ENCODE data around the gene PUS3. TPM values are rescaled to one million over a fixed set of nuclear protein-coding genes. Genes with fewer than 3 reads are reported as not detected.

PUS3 gene
- total RNA-seq, 1 donor from 2014 or later, result 17.6 TPM

DNA sequence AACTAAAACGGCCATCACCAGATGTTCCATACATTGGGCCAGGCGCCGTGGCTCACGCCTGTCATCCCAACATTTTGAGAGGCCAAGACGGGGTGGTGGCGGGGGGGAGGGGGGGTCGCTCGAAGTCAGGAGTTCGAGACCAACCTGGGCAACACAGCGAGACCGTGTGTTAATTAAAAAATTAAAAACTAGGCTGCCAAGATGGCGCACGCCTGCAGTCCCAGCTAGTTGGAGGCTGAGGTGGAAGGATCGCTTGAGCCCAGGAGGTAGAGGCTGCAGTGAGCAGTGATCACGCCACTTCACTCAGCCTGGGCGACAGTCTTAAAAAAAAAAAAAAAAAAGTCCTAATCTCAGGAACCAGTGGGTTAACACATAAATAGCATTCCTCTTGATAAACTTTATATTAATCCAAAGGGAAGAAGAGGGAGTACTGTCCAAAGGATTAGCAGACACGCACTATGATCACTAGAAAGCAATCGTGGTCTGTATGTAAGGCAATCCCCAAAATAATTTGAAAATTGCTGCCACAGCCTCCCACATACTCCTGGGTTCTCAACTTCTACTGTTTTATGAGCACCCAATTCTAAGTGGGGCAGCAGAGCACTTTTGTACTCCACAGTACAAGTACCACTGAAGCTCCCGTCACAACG is 604 bp downstream of the PUS3 start:
- no peak for TF ChIP-seq CTCF (IDR thresholded peaks at IDR 0.05; ENCODE audit: insufficient read depth, low read length, poor library complexity, severe bottlenecking)
- Histone ChIP-seq H3K36me3 (ENCODE audit: control insufficient read depth, insufficient read depth, low read length) (no peaks in the 10 kb centered on the region), H3K27me3 (ENCODE audit: control insufficient read depth, insufficient read depth, low read length) (peaks cover 15% of the 10 kb centered on the region)

DNA sequence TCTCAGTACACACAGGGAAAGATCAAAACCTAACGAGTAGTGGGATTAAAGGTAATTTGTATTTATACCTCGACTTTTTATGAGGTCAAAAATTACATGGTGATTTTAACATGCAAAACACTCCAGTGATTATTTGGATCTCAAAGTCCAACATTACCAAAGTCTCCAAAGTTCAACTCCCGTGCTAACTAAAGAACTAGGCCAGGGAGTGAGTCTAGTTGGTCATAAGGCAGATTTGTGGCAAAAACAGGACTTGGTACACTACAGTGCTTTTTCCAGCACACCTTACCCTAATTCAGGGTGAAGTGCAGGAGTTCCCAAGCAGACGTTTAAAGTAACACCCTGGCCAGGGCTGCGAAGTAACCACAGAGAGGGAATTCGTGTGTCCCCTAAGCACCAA is 1.1 kb downstream of the PUS3 start:
- no peak for DNase-seq (ENCODE audit: low read depth)
- Histone ChIP-seq H3K4me3 (ENCODE audit: low read depth, low read length) (no peak overlapping the region), H3K36me3 (ENCODE audit: control insufficient read depth, insufficient read depth, low read length) (no peaks in the 10 kb centered on the region), H3K27me3 (ENCODE audit: control insufficient read depth, insufficient read depth, low read length) (peaks cover 15% of the 10 kb centered on the region)
- TF ChIP-seq CTCF (IDR thresholded peaks at IDR 0.05; ENCODE audit: insufficient read depth, low read length, poor library complexity, severe bottlenecking), result no peak

More for the DNA sequence above, 604 bp downstream of the PUS3 start:
- DNase-seq (ENCODE audit: low read depth), result no peak
- peak overlapping the region; percentile 64 for H3K4me3 ChIP-seq (ENCODE audit: low read depth, low read length)

- no peak for TF ChIP-seq CTCF (IDR thresholded peaks at IDR 0.05; ENCODE audit: insufficient read depth, low read length, poor library complexity, severe bottlenecking)
- Histone ChIP-seq H3K27me3 (ENCODE audit: control insufficient read depth, insufficient read depth, low read length) (no peaks in the 10 kb centered on the region), H3K4me3 (ENCODE audit: low read depth, low read length) (no peak overlapping the region), H3K36me3 (ENCODE audit: control insufficient read depth, insufficient read depth, low read length) (no peaks in the 10 kb centered on the region)
- no peak for DNase-seq (ENCODE audit: low read depth)
These were observed 10.0 kb downstream of the PUS3 start for GRCh38 chr11:125892994-125893393.

DNA sequence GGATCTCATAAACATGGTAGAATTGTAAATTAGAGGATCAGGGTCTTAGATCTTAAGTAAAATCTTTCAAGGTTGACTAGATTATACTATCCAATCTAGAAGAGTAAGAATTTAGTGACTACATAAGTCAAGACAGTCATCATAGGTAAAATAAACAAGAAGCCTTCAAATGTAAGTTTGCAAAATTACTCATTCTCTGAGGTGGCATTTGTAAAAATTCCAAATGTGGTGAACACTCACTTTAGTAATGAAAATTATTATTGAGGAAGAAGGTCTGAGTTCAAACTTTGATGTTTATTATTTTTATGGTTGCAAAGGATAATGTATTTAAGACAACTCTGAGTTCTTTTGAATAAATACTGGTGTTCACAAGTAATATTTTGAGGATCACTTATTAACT is 10.9 kb downstream of the PUS3 start:
- no peak for TF ChIP-seq CTCF (IDR thresholded peaks at IDR 0.05; ENCODE audit: insufficient read depth, low read length, poor library complexity, severe bottlenecking)
- Histone ChIP-seq H3K36me3 (ENCODE audit: control insufficient read depth, insufficient read depth, low read length) (no peaks in the 10 kb centered on the region), H3K4me3 (ENCODE audit: low read depth, low read length) (no peak overlapping the region), H3K27me3 (ENCODE audit: control insufficient read depth, insufficient read depth, low read length) (no peaks in the 10 kb centered on the region)
- DNase-seq (ENCODE audit: low read depth), result no peak

DNA sequence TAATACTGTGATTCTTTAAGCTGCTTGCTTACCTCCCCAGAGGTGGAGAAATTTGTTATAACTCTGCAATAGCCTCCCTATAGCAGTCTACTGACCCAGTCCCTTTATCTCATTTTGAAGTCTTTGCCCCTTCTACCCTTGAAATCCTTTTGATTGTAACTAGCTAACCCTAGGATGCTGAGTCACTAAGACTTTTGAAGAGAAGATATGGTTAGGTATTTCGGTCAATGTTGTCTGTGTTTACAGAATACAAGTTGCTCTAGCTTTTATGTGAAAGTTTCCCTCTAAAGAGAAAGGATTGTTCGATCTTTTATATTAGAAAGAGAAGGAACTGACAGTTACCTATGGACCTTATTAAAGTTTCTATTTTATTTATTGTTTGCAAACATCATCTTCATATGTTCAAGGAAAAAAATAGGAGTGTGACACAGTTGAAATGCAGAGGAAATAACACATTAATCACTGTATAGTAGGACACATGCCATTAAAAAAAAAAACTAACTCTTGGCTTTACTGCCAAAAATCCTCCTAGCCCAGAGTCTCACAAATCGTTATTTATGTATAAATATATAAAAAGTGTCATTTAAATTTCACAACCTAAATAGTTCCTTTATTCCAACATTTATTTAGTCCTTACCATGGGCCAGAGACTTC is 12.4 kb downstream of the PUS3 start:
- no peak overlapping the region for H3K4me3 ChIP-seq (ENCODE audit: low read depth, low read length)
- no peaks in the 10 kb centered on the region for H3K27me3 ChIP-seq (ENCODE audit: control insufficient read depth, insufficient read depth, low read length)
- H3K36me3 ChIP-seq (ENCODE audit: control insufficient read depth, insufficient read depth, low read length), result no peaks in the 10 kb centered on the region
- no peak for DNase-seq (ENCODE audit: low read depth)
- TF ChIP-seq CTCF (IDR thresholded peaks at IDR 0.05; ENCODE audit: insufficient read depth, low read length, poor library complexity, severe bottlenecking), result no peak
